ENCODE measurements around the gene PBRM1.

- TF ChIP-seq, protein P1, sequence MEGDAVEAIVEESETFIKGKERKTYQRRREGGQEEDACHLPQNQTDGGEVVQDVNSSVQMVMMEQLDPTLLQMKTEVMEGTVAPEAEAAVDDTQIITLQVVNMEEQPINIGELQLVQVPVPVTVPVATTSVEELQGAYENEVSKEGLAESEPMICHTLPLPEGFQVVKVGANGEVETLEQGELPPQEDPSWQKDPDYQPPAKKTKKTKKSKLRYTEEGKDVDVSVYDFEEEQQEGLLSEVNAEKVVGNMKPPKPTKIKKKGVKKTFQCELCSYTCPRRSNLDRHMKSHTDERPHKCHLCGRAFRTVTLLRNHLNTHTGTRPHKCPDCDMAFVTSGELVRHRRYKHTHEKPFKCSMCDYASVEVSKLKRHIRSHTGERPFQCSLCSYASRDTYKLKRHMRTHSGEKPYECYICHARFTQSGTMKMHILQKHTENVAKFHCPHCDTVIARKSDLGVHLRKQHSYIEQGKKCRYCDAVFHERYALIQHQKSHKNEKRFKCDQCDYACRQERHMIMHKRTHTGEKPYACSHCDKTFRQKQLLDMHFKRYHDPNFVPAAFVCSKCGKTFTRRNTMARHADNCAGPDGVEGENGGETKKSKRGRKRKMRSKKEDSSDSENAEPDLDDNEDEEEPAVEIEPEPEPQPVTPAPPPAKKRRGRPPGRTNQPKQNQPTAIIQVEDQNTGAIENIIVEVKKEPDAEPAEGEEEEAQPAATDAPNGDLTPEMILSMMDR (conservative IDR thresholded peaks at IDR 0.05 in 1 of 2, IDR thresholded peaks at IDR 0.05 in 1 of 2; ENCODE audit: low read depth in 1 of 2, low read length in 2 of 2) = no peak
- no peak for TF ChIP-seq EZH2 (IDR thresholded peaks at IDR 0.05; ENCODE audit: low read length, missing control alignments)
These were observed 51.9 kb downstream of the PBRM1 start for GRCh38 chr3:52633786-52634185.

Measured in fibroblast of lung (primary cell).